ENCODE data around the gene ING4. TPM values are rescaled to one million over a fixed set of nuclear protein-coding genes. Genes with fewer than 3 reads are reported as not detected.

Gene ING4
- total and polyA plus RNA-seq, 4 donors, result 13.9 to 18.1 (median 15.2) TPM

- Histone ChIP-seq H3K4me3 (ENCODE audit: low read depth in 1 of 3, low read length in 3 of 3) (no peak overlapping the region), H3K27ac (ENCODE audit: low read depth in 1 of 2, low read length in 2 of 2) (no peak overlapping the region), H3K4me1 (ENCODE audit: control insufficient read depth in 4 of 4, insufficient read depth in 4 of 4, low read length in 3 of 4) (peaks cover 0 to under 1% (median under 1%) of the 10 kb centered on the region in 4 donors), H3K27me3 (ENCODE audit: control insufficient read depth in 4 of 4, insufficient read depth in 4 of 4, low read length in 3 of 4) (no peaks in the 10 kb centered on the region), H3K36me3 (ENCODE audit: control insufficient read depth in 4 of 4, insufficient read depth in 3 of 4, low read depth in 1 of 4, low read length in 3 of 4) (no peaks in the 10 kb centered on the region), H3K9ac (ENCODE audit: low read depth in 1 of 2, low read length in 2 of 2) (no peak overlapping the region), H3K9me3 (ENCODE audit: control insufficient read depth in 4 of 4, low read length in 3 of 4) (no peaks in the 10 kb centered on the region)
- TF ChIP-seq ZBTB33 (IDR thresholded peaks at IDR 0.05), result no peak
- TF ChIP-seq CTCF (IDR thresholded peaks at IDR 0.05; ENCODE audit: low read depth, low read length, missing input control), result no peak
- 53% methylated on average over 7 of the region's 7 CpGs for WGBS
- no peak for DNase-seq (ENCODE audit: low spot score)
These were observed 35.3 kb downstream of the ING4 start for GRCh38 chr12:6627616-6628015.

- H3K27me3 ChIP-seq (ENCODE audit: control insufficient read depth in 4 of 4, insufficient read depth in 4 of 4, low read length in 3 of 4), result no peaks in the 10 kb centered on the region
- no peak overlapping the region for H3K27ac ChIP-seq (ENCODE audit: low read depth in 1 of 2, low read length in 2 of 2)
- no peaks in the 10 kb centered on the region for H3K9me3 ChIP-seq (ENCODE audit: control insufficient read depth in 4 of 4, low read length in 3 of 4)
- DNase-seq (ENCODE audit: low spot score), result no peak
- H3K4me3 ChIP-seq (ENCODE audit: low read depth in 1 of 3, low read length in 3 of 3), result no peak overlapping the region
- no peaks in the 10 kb centered on the region for H3K36me3 ChIP-seq (ENCODE audit: control insufficient read depth in 4 of 4, insufficient read depth in 3 of 4, low read depth in 1 of 4, low read length in 3 of 4)
- TF ChIP-seq MAX (IDR thresholded peaks at IDR 0.05), result no peak
- no peak for TF ChIP-seq EGR1 (IDR thresholded peaks at IDR 0.05; ENCODE audit: low read depth in 2 of 2)
- TF ChIP-seq GABPA (IDR thresholded peaks at IDR 0.05 in 1 of 2, conservative IDR thresholded peaks at IDR 0.05 in 1 of 2), result no peak
- no peak for TF ChIP-seq TAF1 (conservative IDR thresholded peaks at IDR 0.05)
- TF ChIP-seq YY1 (IDR thresholded peaks at IDR 0.05), result no peak
- TF ChIP-seq CTCF (IDR thresholded peaks at IDR 0.05; ENCODE audit: low read depth, low read length, missing input control), result no peak
- no peak for TF ChIP-seq ATF3 (IDR thresholded peaks at IDR 0.05)
- no peak for TF ChIP-seq NR2F2 (IDR thresholded peaks at IDR 0.05)
- no peak for TF ChIP-seq FOXA2 (IDR thresholded peaks at IDR 0.05)
- TF ChIP-seq JUND (IDR thresholded peaks at IDR 0.05), result no peak
- TF ChIP-seq HNF4G (IDR thresholded peaks at IDR 0.05), result no peak
- TF ChIP-seq RXRA (IDR thresholded peaks at IDR 0.05), result no peak
- no peak for TF ChIP-seq REST (IDR thresholded peaks at IDR 0.05)
- no peak for TF ChIP-seq ZBTB33 (IDR thresholded peaks at IDR 0.05)
- no peak for TF ChIP-seq FOXA1 (IDR thresholded peaks at IDR 0.05)
- no peak for TF ChIP-seq HNF4A (conservative IDR thresholded peaks at IDR 0.05)
- no peak for TF ChIP-seq RAD21 (IDR thresholded peaks at IDR 0.05)
- TF ChIP-seq SP1 (IDR thresholded peaks at IDR 0.05), result no peak
- no peaks in the 10 kb centered on the region for H3K4me1 ChIP-seq (ENCODE audit: control insufficient read depth in 4 of 4, insufficient read depth in 4 of 4, low read length in 3 of 4)
- 79% methylated on average over 8 of the region's 8 CpGs for WGBS
- no peak overlapping the region for H3K9ac ChIP-seq (ENCODE audit: low read depth in 1 of 2, low read length in 2 of 2)
These were observed 36.1 kb downstream of the ING4 start for GRCh38 chr12:6626654-6627283.

Data from liver (tissue), 9 donors.